HEK293 (cell line): ENCODE data around the gene HNF1B.

Source experiments
- KLF1 ChIP-seq: fragments of 450-650 bp; formaldehyde crosslinking; IDR thresholded peaks from 2 replicates; pipeline ENCODE4 v1.5.1; 2016; ENCODE audit warnings: missing biosample characterization, missing genetic modification characterization
- REPIN1 ChIP-seq: fragments of 450-650 bp; formaldehyde crosslinking; IDR thresholded peaks from 2 replicates; pipeline ENCODE4 v1.5.1; 2017; ENCODE audit warnings: missing biosample characterization, missing genetic modification characterization, low read depth
- ZFP3 ChIP-seq: fragments of 450-650 bp; formaldehyde crosslinking; IDR thresholded peaks from 2 replicates; pipeline ENCODE4 v1.5.1; 2016; ENCODE audit warnings: low read depth, missing biosample characterization, missing genetic modification characterization
- ZNF114 ChIP-seq: fragments of 450-650 bp; formaldehyde crosslinking; IDR thresholded peaks from 2 replicates; pipeline ENCODE4 v1.5.0; 2017; ENCODE audit warnings: missing biosample characterization, missing genetic modification characterization
- ZNF24 ChIP-seq: fragments of 450-650 bp; formaldehyde crosslinking; IDR thresholded peaks from 2 replicates; pipeline ENCODE4 v1.5.1; 2016; ENCODE audit warnings: missing biosample characterization, missing genetic modification characterization
- ZNF510 ChIP-seq: fragments of 450-650 bp; formaldehyde crosslinking; IDR thresholded peaks from 2 replicates; pipeline ENCODE4 v1.5.1; 2018; ENCODE audit warnings: mild to moderate bottlenecking, missing genetic modification characterization, missing biosample characterization; ENCODE audit not compliant: insufficient replicate concordance
- ZNF560 ChIP-seq: fragments of 450-650 bp; formaldehyde crosslinking; IDR thresholded peaks from 2 replicates; pipeline ENCODE4 v1.5.1; 2017; ENCODE audit warnings: missing biosample characterization, missing genetic modification characterization, borderline replicate concordance
- TF ChIP-seq, protein P1 (sequence below): sonication (generic); formaldehyde crosslinking; IDR thresholded peaks from 2 replicates; pipeline ENCODE4 v1.8.1; 2022; ENCODE audit warnings: mild to moderate bottlenecking, moderate library complexity, missing genetic modification reagents
- TF ChIP-seq, protein P2 (sequence below): fragments of 450-650 bp; formaldehyde crosslinking; IDR thresholded peaks from 2 replicates; pipeline ENCODE4 v1.5.1; 2016; ENCODE audit warnings: missing biosample characterization, missing genetic modification characterization

GRCh38 chr17:37731056-37731455 lies 13.8 kb downstream of the HNF1B start:
- TF ChIP-seq KLF1 (tag by site-specific recombination) (no peak), ZNF560 (no peak), ZNF114 (tag by site-specific recombination) (no peak), ZFP3 (tag by site-specific recombination) (no peak), ZNF24 (tag by site-specific recombination) (no peak), REPIN1 (tag by site-specific recombination) (no peak), ZNF510 (tag by site-specific recombination) (no peak)
- TF ChIP-seq, protein P1, sequence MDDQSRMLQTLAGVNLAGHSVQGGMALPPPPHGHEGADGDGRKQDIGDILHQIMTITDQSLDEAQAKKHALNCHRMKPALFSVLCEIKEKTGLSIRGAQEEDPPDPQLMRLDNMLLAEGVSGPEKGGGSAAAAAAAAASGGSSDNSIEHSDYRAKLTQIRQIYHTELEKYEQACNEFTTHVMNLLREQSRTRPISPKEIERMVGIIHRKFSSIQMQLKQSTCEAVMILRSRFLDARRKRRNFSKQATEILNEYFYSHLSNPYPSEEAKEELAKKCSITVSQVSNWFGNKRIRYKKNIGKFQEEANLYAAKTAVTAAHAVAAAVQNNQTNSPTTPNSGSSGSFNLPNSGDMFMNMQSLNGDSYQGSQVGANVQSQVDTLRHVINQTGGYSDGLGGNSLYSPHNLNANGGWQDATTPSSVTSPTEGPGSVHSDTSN (CRISPR knock-in tag), result no peak
- TF ChIP-seq, protein P2, sequence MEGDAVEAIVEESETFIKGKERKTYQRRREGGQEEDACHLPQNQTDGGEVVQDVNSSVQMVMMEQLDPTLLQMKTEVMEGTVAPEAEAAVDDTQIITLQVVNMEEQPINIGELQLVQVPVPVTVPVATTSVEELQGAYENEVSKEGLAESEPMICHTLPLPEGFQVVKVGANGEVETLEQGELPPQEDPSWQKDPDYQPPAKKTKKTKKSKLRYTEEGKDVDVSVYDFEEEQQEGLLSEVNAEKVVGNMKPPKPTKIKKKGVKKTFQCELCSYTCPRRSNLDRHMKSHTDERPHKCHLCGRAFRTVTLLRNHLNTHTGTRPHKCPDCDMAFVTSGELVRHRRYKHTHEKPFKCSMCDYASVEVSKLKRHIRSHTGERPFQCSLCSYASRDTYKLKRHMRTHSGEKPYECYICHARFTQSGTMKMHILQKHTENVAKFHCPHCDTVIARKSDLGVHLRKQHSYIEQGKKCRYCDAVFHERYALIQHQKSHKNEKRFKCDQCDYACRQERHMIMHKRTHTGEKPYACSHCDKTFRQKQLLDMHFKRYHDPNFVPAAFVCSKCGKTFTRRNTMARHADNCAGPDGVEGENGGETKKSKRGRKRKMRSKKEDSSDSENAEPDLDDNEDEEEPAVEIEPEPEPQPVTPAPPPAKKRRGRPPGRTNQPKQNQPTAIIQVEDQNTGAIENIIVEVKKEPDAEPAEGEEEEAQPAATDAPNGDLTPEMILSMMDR (tag by site-specific recombination), result no peak
